CD4-positive, CD25-positive, alpha-beta regulatory T cell (primary cell): ENCODE results near the gene ORAI2. TPM values are rescaled to one million over a fixed set of nuclear protein-coding genes. Genes with fewer than 3 reads are reported as not detected.
A peak's percentile ranks its signal among the peaks of the same experiment; 100 is the strongest.

Experiments used
- ATAC-seq, 2 donors: fragments of 150-1000 bp; cut with Tn5 transposase; one replicate each; pipeline ENCODE4 v1.10.0; 2021; ENCODE audit warnings: low read depth in 2 of 2, moderate number of reproducible peaks in 2 of 2, moderate library complexity in 1 of 2
- DNase-seq, 3 donors: peaks; one replicate each; pipeline versions ENCODE4 v3.0.0 to v3.0.0-alpha.2; 2012 to 2022; ENCODE audit warnings: mixed read lengths in 1 of 3
- H3K27ac ChIP-seq: one replicate; pipeline ENCODE4 v1.7.0; 2013; ENCODE audit warnings: mild to moderate bottlenecking, low read length; ENCODE audit not compliant: insufficient read depth, poor library complexity, severe bottlenecking
- H3K27me3 ChIP-seq: one replicate; pipeline ENCODE4 v1.7.0; 2013; ENCODE audit warnings: low read length; ENCODE audit not compliant: control insufficient read depth, insufficient read depth
- H3K36me3 ChIP-seq: one replicate; pipeline ENCODE4 v1.7.0; 2013; ENCODE audit warnings: mild to moderate bottlenecking, low read length, moderate library complexity; ENCODE audit not compliant: control insufficient read depth, insufficient read depth
- H3K4me1 ChIP-seq: 2 replicates; pipeline ENCODE4 v1.7.0; 2013; ENCODE audit warnings: mild to moderate bottlenecking, low read length; ENCODE audit not compliant: insufficient read depth, control insufficient read depth, poor library complexity, severe bottlenecking
- H3K4me3 ChIP-seq: one replicate; pipeline ENCODE4 v1.7.0; 2013; ENCODE audit warnings: low read depth, mild to moderate bottlenecking, low read length, moderate library complexity
- H3K9me3 ChIP-seq, 2 experiments: 1 replicate in 1 of 2; 2 replicates in 1 of 2; pipeline ENCODE4 v1.7.0; 2013; ENCODE audit warnings: low read length in 2 of 2, mild to moderate bottlenecking in 1 of 2, moderate library complexity in 1 of 2; ENCODE audit not compliant: control insufficient read depth in 2 of 2
- H3K27ac Mint-ChIP-seq, 3 donors: one replicate each; pipeline ENCODE4 v1.8.0; 2020 to 2022; ENCODE audit warnings: mild to moderate bottlenecking in 3 of 3, mixed read lengths in 3 of 3, moderate library complexity in 2 of 3
- H3K27me3 Mint-ChIP-seq: one replicate; pipeline ENCODE4 v1.8.0; 2022; ENCODE audit warnings: mild to moderate bottlenecking, mixed read lengths
- H3K36me3 Mint-ChIP-seq: one replicate; pipeline ENCODE4 v1.8.0; 2020; ENCODE audit warnings: mixed read lengths
- H3K4me1 Mint-ChIP-seq, 4 donors: one replicate each; pipeline ENCODE4 v1.8.0; 2020 to 2022; ENCODE audit warnings: mixed read lengths in 4 of 4, mild to moderate bottlenecking in 1 of 4
- H3K4me3 Mint-ChIP-seq, 4 donors: one replicate each; pipeline ENCODE4 v1.8.0; 2020 to 2022; ENCODE audit warnings: mild to moderate bottlenecking in 4 of 4, mixed read lengths in 4 of 4, moderate library complexity in 3 of 4
- H3K9me3 Mint-ChIP-seq, 7 donors: one replicate each; pipeline ENCODE4 v1.8.0; 2020 to 2022; ENCODE audit warnings: mixed read lengths in 7 of 7, mild to moderate bottlenecking in 3 of 7, moderate library complexity in 2 of 7
- polyA plus RNA-seq, 4 donors: library from polyadenylated mRNA; unstranded; fragments of 300-500 nt; fragmentation: Illumina TruSeq; gene quantifications; one replicate each; pipeline ENCODE4 v1.2.3, GENCODE V29; 2021
- total RNA-seq: library from RNA; stranded (reverse); gene quantifications from one replicate; pipeline ENCODE4 v1.2.3, GENCODE V29; 2022

The ORAI2 gene
- total and polyA plus RNA-seq, 5 donors from 2014 or later, result 14.6 to 26.6 (median 17.1) TPM

GRCh38 chr7:102467581-102468477 is 34.5 kb downstream of the ORAI2 start:
- Histone ChIP-seq H3K4me3 (no peak overlapping the region), H3K27ac (no peak overlapping the region), H3K9me3 (no peaks in the 10 kb centered on the region), H3K36me3 (peaks cover 8% of the 10 kb centered on the region), H3K4me1 (peaks cover 24% of the 10 kb centered on the region), H3K27me3 (no peaks in the 10 kb centered on the region)
- Mint-ChIP-seq H3K27me3 (no peaks in the 10 kb centered on the region), H3K4me3 (no peak overlapping the region), H3K36me3 (no peaks in the 10 kb centered on the region), H3K9me3 (no peaks in the 10 kb centered on the region), H3K27ac (no peak overlapping the region), H3K4me1 (peaks cover 0 to 36% (median 8%) of the 10 kb centered on the region in 4 donors)
- ATAC-seq, result no peak
- DNase-seq, result no peak

- no peaks in the 10 kb centered on the region for H3K27me3 ChIP-seq
- Mint-ChIP-seq H3K4me3 (no peak overlapping the region), H3K9me3 (no peaks in the 10 kb centered on the region), H3K4me1 (peaks cover 0 to 30% (median 7%) of the 10 kb centered on the region in 4 donors), H3K36me3 (no peaks in the 10 kb centered on the region), H3K27ac (no peak overlapping the region), H3K27me3 (no peaks in the 10 kb centered on the region)
- DNase-seq (no peak), ATAC-seq (no peak)
- no peak overlapping the region for H3K4me3 ChIP-seq
- no peak overlapping the region for H3K27ac ChIP-seq
- peaks cover 21% of the 10 kb centered on the region for H3K4me1 ChIP-seq
- H3K36me3 ChIP-seq, result peaks cover 17% of the 10 kb centered on the region
- H3K9me3 ChIP-seq, result no peaks in the 10 kb centered on the region
Measured at GRCh38 chr7:102468478-102469350, 35.3 kb downstream of the ORAI2 start.

- H3K4me1 Mint-ChIP-seq, result peaks cover 0 to 24% (median 6%) of the 10 kb centered on the region in 4 donors
- ATAC-seq (no peak), DNase-seq (no peak)
- H3K27ac Mint-ChIP-seq, result no peak overlapping the region
- peaks cover 17% of the 10 kb centered on the region for H3K36me3 ChIP-seq
- no peaks in the 10 kb centered on the region for H3K9me3 ChIP-seq
- no peaks in the 10 kb centered on the region for H3K27me3 Mint-ChIP-seq
- H3K4me1 ChIP-seq, result peaks cover 13% of the 10 kb centered on the region
- no peak overlapping the region for H3K27ac ChIP-seq
- no peaks in the 10 kb centered on the region for H3K9me3 Mint-ChIP-seq
- no peak overlapping the region for H3K4me3 ChIP-seq
- no peaks in the 10 kb centered on the region for H3K36me3 Mint-ChIP-seq
- no peak overlapping the region for H3K4me3 Mint-ChIP-seq
- no peaks in the 10 kb centered on the region for H3K27me3 ChIP-seq
Measured at GRCh38 chr7:102469351-102469971, 36.1 kb downstream of the ORAI2 start.

- DNase-seq (no peak), ATAC-seq (no peak)
- Mint-ChIP-seq H3K4me3 (no peak overlapping the region), H3K9me3 (no peaks in the 10 kb centered on the region), H3K4me1 (peaks cover 0 to 21% (median 6%) of the 10 kb centered on the region in 4 donors), H3K27me3 (no peaks in the 10 kb centered on the region), H3K27ac (no peak overlapping the region), H3K36me3 (no peaks in the 10 kb centered on the region)
- H3K9me3 ChIP-seq, result no peaks in the 10 kb centered on the region
- no peak overlapping the region for H3K4me3 ChIP-seq
- H3K36me3 ChIP-seq, result peaks cover 17% of the 10 kb centered on the region
- no peaks in the 10 kb centered on the region for H3K27me3 ChIP-seq
- no peak overlapping the region for H3K27ac ChIP-seq
- H3K4me1 ChIP-seq, result peaks cover 10% of the 10 kb centered on the region
Measured at GRCh38 chr7:102469972-102470825, 36.8 kb downstream of the ORAI2 start.

GRCh38 chr7:102471791-102472125 is 38.4 kb downstream of the ORAI2 start:
- Histone ChIP-seq H3K27me3 (no peaks in the 10 kb centered on the region), H3K4me1 (no peaks in the 10 kb centered on the region), H3K27ac (no peak overlapping the region), H3K9me3 (no peaks in the 10 kb centered on the region), H3K36me3 (peaks cover 17% of the 10 kb centered on the region), H3K4me3 (no peak overlapping the region)
- no peaks in the 10 kb centered on the region for H3K36me3 Mint-ChIP-seq
- H3K4me1 Mint-ChIP-seq, result peaks cover 0 to 6% (median 3%) of the 10 kb centered on the region in 4 donors
- no peak overlapping the region for H3K4me3 Mint-ChIP-seq
- no peak for ATAC-seq
- H3K9me3 Mint-ChIP-seq, result no peaks in the 10 kb centered on the region
- H3K27me3 Mint-ChIP-seq, result no peaks in the 10 kb centered on the region
- DNase-seq, result no peak
- peak overlapping the region in 1 of 3 donors; percentile 74 for H3K27ac Mint-ChIP-seq

GRCh38 chr7:102472126-102473041 is 39.0 kb downstream of the ORAI2 start:
- Histone ChIP-seq H3K4me1 (no peaks in the 10 kb centered on the region), H3K27me3 (no peaks in the 10 kb centered on the region), H3K9me3 (no peaks in the 10 kb centered on the region), H3K4me3 (no peak overlapping the region), H3K27ac (no peak overlapping the region), H3K36me3 (peaks cover 17% of the 10 kb centered on the region)
- no peaks in the 10 kb centered on the region for H3K27me3 Mint-ChIP-seq
- peak overlapping the region in 1 of 4 donors; percentile 71 for H3K4me3 Mint-ChIP-seq
- H3K27ac Mint-ChIP-seq, result no peak overlapping the region
- H3K9me3 Mint-ChIP-seq, result no peaks in the 10 kb centered on the region
- H3K4me1 Mint-ChIP-seq, result peaks cover 0 to 3% (median under 1%) of the 10 kb centered on the region in 4 donors
- DNase-seq (no peak), ATAC-seq (no peak)
- no peaks in the 10 kb centered on the region for H3K36me3 Mint-ChIP-seq
